ENCODE results near the gene ITGA8. TPM values are rescaled to one million over a fixed set of nuclear protein-coding genes. Genes with fewer than 3 reads are reported as not detected.

Gene ITGA8
- total RNA-seq: 43.7 and 210 TPM in 2 replicates

GRCh38 chr10:15719899-15720634 is at the start of gene ITGA8:
TSS of gene ITGA8 (minus strand) at chr10:15719922. CDS start at chr10:15719771, 151 bp downstream.

Other genes with a start within 250 kb of the ITGA8 start
- gene MINDY3, start 140.6 kb upstream of the ITGA8 start, total RNA-seq: 23.7 and 34.1 TPM in 2 replicates

Data from smooth muscle cell of the pulmonary artery (primary cell).